Neural crest cell (in vitro differentiated cells): ENCODE results near the gene KDELR1. TPM values are rescaled to one million over a fixed set of nuclear protein-coding genes. Genes with fewer than 3 reads are reported as not detected.

Experiments
- DNase-seq: peaks from one replicate; pipeline ENCODE4 v3.0.0; 2021; ENCODE audit warnings: low read depth, mixed read lengths, low spot score
- H3K27ac Mint-ChIP-seq: one replicate; pipeline ENCODE4 v1.8.0; 2021; ENCODE audit warnings: mild to moderate bottlenecking, mixed read lengths; ENCODE audit not compliant: unreplicated experiment
- H3K27me3 Mint-ChIP-seq: 2 replicates; pipeline ENCODE4 v1.8.0; 2021; ENCODE audit warnings: low read depth, mild to moderate bottlenecking, mixed read lengths
- H3K36me3 Mint-ChIP-seq: 2 replicates; pipeline ENCODE4 v1.8.0; 2021; ENCODE audit warnings: low read depth, mild to moderate bottlenecking, mixed read lengths
- H3K4me1 Mint-ChIP-seq: 2 replicates; pipeline ENCODE4 v1.8.0; 2021; ENCODE audit warnings: mixed read lengths
- H3K4me3 Mint-ChIP-seq: one replicate; pipeline ENCODE4 v1.8.0; 2021; ENCODE audit warnings: mild to moderate bottlenecking, mixed read lengths
- H3K9me3 Mint-ChIP-seq: 2 replicates; pipeline ENCODE4 v1.8.0; 2021; ENCODE audit warnings: mixed read lengths
- CTCF ChIP-seq: fragments of 200-600 bp; sonication (generic); conservative IDR thresholded peaks from 2 replicates; pipeline ENCODE4 v1.5.0; 2021; ENCODE audit warnings: antibody characterized with exemption, mild to moderate bottlenecking
- total RNA-seq: library from RNA; stranded (reverse); gene quantifications from 2 replicates; pipeline ENCODE4 v1.2.1, GENCODE V29; 2021

Gene KDELR1
- total RNA-seq, 1 donor from 2014 or later, result 172 TPM

GRCh38 chr19:48396824-48397176 is 5.4 kb upstream of the KDELR1 start:
- Mint-ChIP-seq H3K9me3 (no peaks in the 10 kb centered on the region), H3K27ac (no peak overlapping the region), H3K27me3 (peaks cover 67% of the 10 kb centered on the region), H3K36me3 (peaks cover 3% of the 10 kb centered on the region), H3K4me1 (peaks cover 41% of the 10 kb centered on the region), H3K4me3 (peak overlapping the region; percentile 31)
- TF ChIP-seq CTCF, result no peak
- DNase-seq, result no peak

GRCh38 chr19:48396016-48396823 is 4.9 kb upstream of the KDELR1 start:
- peaks cover 3% of the 10 kb centered on the region for H3K36me3 Mint-ChIP-seq
- no peak overlapping the region for H3K27ac Mint-ChIP-seq
- H3K4me3 Mint-ChIP-seq, result peak overlapping the region; percentile 73
- peaks cover 70% of the 10 kb centered on the region for H3K27me3 Mint-ChIP-seq
- DNase-seq, result no peak
- H3K9me3 Mint-ChIP-seq, result no peaks in the 10 kb centered on the region
- peaks cover 42% of the 10 kb centered on the region for H3K4me1 Mint-ChIP-seq
- no peak for TF ChIP-seq CTCF

- Mint-ChIP-seq H3K27me3 (peaks cover 70% of the 10 kb centered on the region), H3K4me1 (peaks cover 38% of the 10 kb centered on the region), H3K4me3 (no peak overlapping the region), H3K27ac (no peak overlapping the region), H3K9me3 (no peaks in the 10 kb centered on the region), H3K36me3 (peaks cover 3% of the 10 kb centered on the region)
- DNase-seq, result no peak
- no peak for TF ChIP-seq CTCF
Observed at GRCh38 chr19:48395499-48395898, 4.1 kb upstream of the KDELR1 start.

- Mint-ChIP-seq H3K27me3 (peaks cover 69% of the 10 kb centered on the region), H3K27ac (no peak overlapping the region), H3K36me3 (peaks cover 3% of the 10 kb centered on the region), H3K4me3 (no peak overlapping the region), H3K4me1 (peaks cover 37% of the 10 kb centered on the region), H3K9me3 (no peaks in the 10 kb centered on the region)
- no peak for TF ChIP-seq CTCF
- no peak for DNase-seq
Observed at GRCh38 chr19:48395170-48395455, 3.8 kb upstream of the KDELR1 start.

GRCh38 chr19:48394331-48395169 is 3.2 kb upstream of the KDELR1 start:
- DNase-seq, result no peak

More at GRCh38 chr19:48394331-48395169, 3.2 kb upstream of the KDELR1 start:
- no peak overlapping the region for H3K27ac Mint-ChIP-seq
- peaks cover 3% of the 10 kb centered on the region for H3K36me3 Mint-ChIP-seq
- peaks cover 67% of the 10 kb centered on the region for H3K27me3 Mint-ChIP-seq
- no peaks in the 10 kb centered on the region for H3K9me3 Mint-ChIP-seq
- H3K4me1 Mint-ChIP-seq, result peaks cover 33% of the 10 kb centered on the region
- peak overlapping the region; percentile 57 for H3K4me3 Mint-ChIP-seq
- no peak for TF ChIP-seq CTCF
